Prostate gland (tissue), 2 donors: ENCODE data around the gene THAP7.

Source experiments
- CTCF ChIP-seq, 4 experiments: fragments of 200-600 bp in 2 of 4; fragments of 450-650 bp in 2 of 4; sonication (generic) in 2 of 4; IDR thresholded peaks; 1 replicate in 3 of 4; 2 replicates in 1 of 4; pipeline ENCODE4 v1.5.1; 2016 to 2019; ENCODE audit warnings: antibody characterized with exemption in 4 of 4, mild to moderate bottlenecking in 2 of 4, moderate library complexity in 2 of 4
- POLR2A ChIP-seq: fragments of 450-650 bp; IDR thresholded peaks from one replicate; pipeline ENCODE4 v1.6.1; 2016; ENCODE audit warnings: antibody characterized with exemption, mild to moderate bottlenecking
- POLR2AphosphoS5 ChIP-seq: sonication (generic); formaldehyde crosslinking; IDR thresholded peaks from one replicate; pipeline ENCODE4 v1.6.1; 2017; ENCODE audit warnings: antibody characterized with exemption

GRCh38 chr22:20978419-20978818 lies 23.5 kb downstream of the THAP7 start:
- TF ChIP-seq CTCF (IDR thresholded peaks at IDR 0.05) = no peak
- TF ChIP-seq POLR2A = no peak
- TF ChIP-seq POLR2AphosphoS5 = no peak
